ENCODE measurements around the gene USH2A. TPM values are rescaled to one million over a fixed set of nuclear protein-coding genes. Genes with fewer than 3 reads are reported as not detected.

The USH2A gene
- total and polyA plus RNA-seq, 8 donors: 0.03 to 0.06 (median 0.04) TPM; not detected in 2

DNA sequence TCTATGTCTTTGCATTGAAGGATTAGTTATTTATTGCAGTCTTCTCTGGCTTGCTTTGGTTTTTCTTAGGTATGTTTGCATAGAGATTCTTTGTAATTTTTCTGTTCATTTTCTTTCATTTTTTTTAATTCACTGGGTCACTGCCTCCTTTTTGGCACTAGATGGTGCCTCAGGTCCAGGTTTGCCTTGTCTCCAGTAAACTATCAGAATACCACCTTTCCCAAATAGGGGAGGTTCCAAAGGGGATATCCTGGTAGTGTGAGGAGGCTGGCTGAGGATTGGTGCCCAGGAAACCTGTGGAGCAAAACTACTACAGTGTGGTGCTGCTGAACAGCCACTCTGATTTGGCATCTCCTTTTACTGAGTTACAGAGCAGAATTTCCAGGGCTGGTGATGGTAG, 599.0 kb downstream of the USH2A start:
- H3K9me3 ChIP-seq: no peaks in the 10 kb centered on the region
- intact Hi-C loops (cut with DNase I): no loop called here
- no peak for DNase-seq
- no peaks in the 10 kb centered on the region for H3K27me3 ChIP-seq
- no peak for ATAC-seq
- no peak overlapping the region for H3K4me3 ChIP-seq
- no peaks in the 10 kb centered on the region for H3K4me1 ChIP-seq
- no peak overlapping the region for H3K27ac ChIP-seq
- TF ChIP-seq, protein P1, sequence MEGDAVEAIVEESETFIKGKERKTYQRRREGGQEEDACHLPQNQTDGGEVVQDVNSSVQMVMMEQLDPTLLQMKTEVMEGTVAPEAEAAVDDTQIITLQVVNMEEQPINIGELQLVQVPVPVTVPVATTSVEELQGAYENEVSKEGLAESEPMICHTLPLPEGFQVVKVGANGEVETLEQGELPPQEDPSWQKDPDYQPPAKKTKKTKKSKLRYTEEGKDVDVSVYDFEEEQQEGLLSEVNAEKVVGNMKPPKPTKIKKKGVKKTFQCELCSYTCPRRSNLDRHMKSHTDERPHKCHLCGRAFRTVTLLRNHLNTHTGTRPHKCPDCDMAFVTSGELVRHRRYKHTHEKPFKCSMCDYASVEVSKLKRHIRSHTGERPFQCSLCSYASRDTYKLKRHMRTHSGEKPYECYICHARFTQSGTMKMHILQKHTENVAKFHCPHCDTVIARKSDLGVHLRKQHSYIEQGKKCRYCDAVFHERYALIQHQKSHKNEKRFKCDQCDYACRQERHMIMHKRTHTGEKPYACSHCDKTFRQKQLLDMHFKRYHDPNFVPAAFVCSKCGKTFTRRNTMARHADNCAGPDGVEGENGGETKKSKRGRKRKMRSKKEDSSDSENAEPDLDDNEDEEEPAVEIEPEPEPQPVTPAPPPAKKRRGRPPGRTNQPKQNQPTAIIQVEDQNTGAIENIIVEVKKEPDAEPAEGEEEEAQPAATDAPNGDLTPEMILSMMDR (IDR thresholded peaks at IDR 0.05): no peak
- H3K36me3 ChIP-seq: no peaks in the 10 kb centered on the region

DNA sequence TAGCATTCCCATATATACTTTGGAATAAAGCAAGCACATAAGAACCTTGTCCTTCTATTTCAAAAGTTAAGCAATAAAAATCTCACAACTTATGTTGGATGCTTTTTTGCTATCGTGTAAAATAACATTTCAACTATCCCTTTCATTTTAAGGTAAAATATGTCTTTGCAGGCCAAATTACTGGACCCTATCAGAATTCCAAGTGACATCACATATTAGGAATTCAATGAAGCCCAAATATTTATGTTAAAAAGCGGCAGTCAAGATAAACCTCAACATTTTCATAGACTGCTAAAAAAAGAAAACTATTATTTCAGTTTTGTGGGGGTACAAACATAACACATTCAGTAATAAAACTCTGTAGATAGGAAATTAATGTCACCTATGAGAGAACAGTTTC, 604.1 kb downstream of the USH2A start:
- H3K4me1 ChIP-seq: no peaks in the 10 kb centered on the region
- DNase-seq (no peak), ATAC-seq (no peak)
- no peak overlapping the region for H3K4me3 ChIP-seq
- no peaks in the 10 kb centered on the region for H3K36me3 ChIP-seq
- intact Hi-C loops (cut with DNase I): no loop called here
- TF ChIP-seq, protein P1 (IDR thresholded peaks at IDR 0.05): no peak
- H3K27ac ChIP-seq: no peak overlapping the region
- H3K27me3 ChIP-seq: no peaks in the 10 kb centered on the region
- H3K9me3 ChIP-seq: peaks cover 0 to 4% of the 10 kb centered on the region in 2 donors

DNA sequence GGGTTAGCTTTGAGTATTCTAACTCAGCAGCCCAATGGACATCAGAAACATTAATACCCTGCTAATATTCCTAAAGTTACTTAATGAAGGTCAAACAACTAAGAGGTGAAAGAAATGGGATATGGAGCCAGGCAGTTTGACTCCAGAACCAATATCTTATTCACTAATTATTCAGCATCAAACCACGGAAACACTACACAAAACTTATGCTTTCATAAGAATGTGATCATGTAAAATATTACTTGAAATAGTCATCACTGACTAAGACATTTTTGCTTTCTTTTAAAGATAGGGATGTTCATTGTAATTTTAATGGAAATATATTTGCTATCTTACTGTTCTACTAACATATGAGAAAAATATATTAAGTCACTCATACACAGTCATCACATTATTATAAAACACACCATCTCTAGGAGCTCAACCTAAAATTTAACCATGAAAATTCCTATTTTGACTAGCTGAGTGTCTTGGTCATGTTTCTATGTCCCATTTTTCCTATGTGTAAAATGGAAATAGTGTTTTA, 615.3 kb downstream of the USH2A start:
- no peaks in the 10 kb centered on the region for H3K36me3 ChIP-seq
- H3K9me3 ChIP-seq: peaks cover 0 to 34% of the 10 kb centered on the region in 2 donors
- DNase-seq (no peak), ATAC-seq (no peak)
- no peak overlapping the region for H3K27ac ChIP-seq
- H3K4me3 ChIP-seq: no peak overlapping the region
- TF ChIP-seq, protein P1 (IDR thresholded peaks at IDR 0.05): no peak
- intact Hi-C loops (cut with DNase I): no loop called here
- H3K27me3 ChIP-seq: no peaks in the 10 kb centered on the region
- no peaks in the 10 kb centered on the region for H3K4me1 ChIP-seq

DNA sequence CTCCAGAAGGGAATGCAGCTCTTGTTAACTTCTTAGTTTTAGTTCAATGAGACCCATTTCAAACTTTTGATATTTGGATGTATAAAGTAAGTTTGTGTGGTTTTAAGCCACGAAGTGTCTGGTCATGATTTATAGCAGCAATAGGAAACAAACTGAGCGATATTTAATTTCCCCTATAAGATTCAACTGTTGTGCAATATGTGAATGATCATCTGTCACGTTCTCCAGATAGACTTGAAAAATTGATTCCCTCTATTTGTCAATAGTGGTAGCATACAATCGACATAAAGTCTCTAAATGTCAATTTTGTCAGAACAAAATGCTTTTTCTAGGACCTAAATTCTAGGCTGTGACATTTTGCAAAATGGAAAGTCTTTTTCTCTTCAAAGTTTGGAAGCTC, 616.0 kb downstream of the USH2A start:
- ATAC-seq (no peak), DNase-seq (no peak)
- no peak overlapping the region for H3K4me3 ChIP-seq
- peaks cover 0 to 26% of the 10 kb centered on the region in 2 donors for H3K9me3 ChIP-seq
- H3K27ac ChIP-seq: no peak overlapping the region
- intact Hi-C loops (cut with DNase I): no loop called here
- no peaks in the 10 kb centered on the region for H3K27me3 ChIP-seq
- H3K36me3 ChIP-seq: no peaks in the 10 kb centered on the region
- H3K4me1 ChIP-seq: no peaks in the 10 kb centered on the region
- TF ChIP-seq, protein P1 (IDR thresholded peaks at IDR 0.05): no peak

DNA sequence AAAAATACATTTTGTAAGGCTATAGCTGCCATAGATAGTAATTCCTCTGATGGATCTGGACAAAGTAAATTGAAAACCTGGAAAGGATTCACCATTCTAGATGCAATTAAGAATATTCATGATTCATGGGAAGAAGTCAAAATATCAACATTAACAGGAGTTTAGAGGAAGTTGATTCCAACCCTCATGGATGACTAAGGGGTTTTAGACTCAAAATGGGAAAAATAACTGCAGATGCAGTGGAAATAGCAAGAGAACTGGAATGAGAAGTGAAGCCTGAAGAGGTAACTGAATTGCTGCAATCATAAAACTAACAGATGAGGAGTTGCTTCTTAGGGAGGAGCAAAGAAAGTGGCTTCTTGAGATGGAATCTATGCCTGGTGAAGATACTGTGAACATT, 625.4 kb downstream of the USH2A start:
- Histone ChIP-seq H3K4me3 (no peak overlapping the region), H3K9me3 (no peaks in the 10 kb centered on the region), H3K27me3 (no peaks in the 10 kb centered on the region), H3K27ac (no peak overlapping the region), H3K36me3 (no peaks in the 10 kb centered on the region), H3K4me1 (no peaks in the 10 kb centered on the region)
- intact Hi-C loops (cut with DNase I): no loop called here
- no peak for DNase-seq
- TF ChIP-seq, protein P1 (IDR thresholded peaks at IDR 0.05): no peak
- ATAC-seq: no peak

Measured in left lung (tissue), 10 donors.